IPS DF 4.7 (cell line): Measurements from ENCODE around the gene TRMT112.

Experiments used
- DNase-seq: peaks from one replicate; pipeline ENCODE4 v3.0.0-alpha.2; 2013; ENCODE audit warnings: low spot score; ENCODE audit errors: extremely low read depth

The TRMT112 gene

GRCh38 chr11:64317325-64317960, at the start of gene TRMT112:
TSS of gene TRMT112 (minus strand) at chr11:64317559. CDS start at chr11:64317526, 33 bp downstream.
- no peak for DNase-seq

- DNase-seq = no peak
Observed at GRCh38 chr11:64366751-64367150, 49.4 kb upstream of the TRMT112 start.

GRCh38 chr11:64364911-64365310, 47.6 kb upstream of the TRMT112 start:
- no peak for DNase-seq

- DNase-seq = no peak
Observed at GRCh38 chr11:64364435-64364834, 47.1 kb upstream of the TRMT112 start.

GRCh38 chr11:64362339-64362738, 45.0 kb upstream of the TRMT112 start:
- DNase-seq = no peak

GRCh38 chr11:64361659-64362058, 44.3 kb upstream of the TRMT112 start:
- DNase-seq = no peak

- no peak for DNase-seq
Observed at GRCh38 chr11:64360448-64360921, 43.1 kb upstream of the TRMT112 start.

GRCh38 chr11:64359712-64360445, 42.5 kb upstream of the TRMT112 start:
- DNase-seq = no peak

GRCh38 chr11:64358907-64359711, 41.8 kb upstream of the TRMT112 start, which contains the start of gene RPS6KA4:
TSS of gene RPS6KA4 (plus strand) at chr11:64359162. CDS start at chr11:64359236, 74 bp downstream.
- DNase-seq = no peak

- DNase-seq = no peak
Observed at GRCh38 chr11:64358536-64358906, 41.2 kb upstream of the TRMT112 start.

- no peak for DNase-seq
Observed at GRCh38 chr11:64357904-64358535, 40.7 kb upstream of the TRMT112 start.

GRCh38 chr11:64357446-64357845, 40.1 kb upstream of the TRMT112 start:
- no peak for DNase-seq

- DNase-seq = no peak
Observed at GRCh38 chr11:64356498-64357411, 39.4 kb upstream of the TRMT112 start.

- no peak for DNase-seq
Observed at GRCh38 chr11:64355078-64355940, 38.0 kb upstream of the TRMT112 start.

- no peak for DNase-seq
Observed at GRCh38 chr11:64353715-64354506, 36.6 kb upstream of the TRMT112 start.

- no peak for DNase-seq
Observed at GRCh38 chr11:64352995-64353714, 35.8 kb upstream of the TRMT112 start.

GRCh38 chr11:64352099-64352994, 35.0 kb upstream of the TRMT112 start:
- DNase-seq = no peak
